ENCODE results near the gene CCSER2.

CCSER2 gene

GRCh38 chr10:84473136-84473535, 144.7 kb downstream of the CCSER2 start:
- ChIA-PET CTCF (no interaction called here), POLR2A (no interaction called here)
- no peak for DNase-seq (ENCODE audit: extremely low spot score)
- TF ChIP-seq SUZ12 (IDR thresholded peaks at IDR 0.05) = no peak
- TF ChIP-seq SP1 (IDR thresholded peaks at IDR 0.05) = no peak
- TF ChIP-seq ARNT (IDR thresholded peaks at IDR 0.05) = no peak
- TF ChIP-seq FOXM1 (IDR thresholded peaks at IDR 0.05; ENCODE audit: borderline replicate concordance) = no peak
- TF ChIP-seq ZNF384 (IDR thresholded peaks at IDR 0.05) = no peak
- no peak for TF ChIP-seq BHLHE40 (IDR thresholded peaks at IDR 0.05; ENCODE audit: borderline replicate concordance)
- TF ChIP-seq ELF4 (IDR thresholded peaks at IDR 0.05) = no peak
- no peak for TF ChIP-seq CTBP1 (IDR thresholded peaks at IDR 0.05; ENCODE audit: borderline replicate concordance)
- TF ChIP-seq FOXA1 (IDR thresholded peaks at IDR 0.05) = no peak
- TF ChIP-seq PKNOX1 (IDR thresholded peaks at IDR 0.05) = no peak
- no peak for TF ChIP-seq FOXK2 (IDR thresholded peaks at IDR 0.05)
- no peak for TF ChIP-seq NFRKB (IDR thresholded peaks at IDR 0.05)

GRCh38 chr10:84477398-84478128, 149.2 kb downstream of the CCSER2 start:
- DNase-seq (ENCODE audit: extremely low spot score) = no peak
- CTCF ChIA-PET = no interaction called here
- TF ChIP-seq FOXA1 (IDR thresholded peaks at IDR 0.05) = no peak
- TF ChIP-seq PKNOX1 (IDR thresholded peaks at IDR 0.05) = peak; percentile 55
- POLR2A ChIA-PET = no interaction called here

- TF ChIP-seq CTBP1 (IDR thresholded peaks at IDR 0.05; ENCODE audit: borderline replicate concordance) (no peak), LEF1 (IDR thresholded peaks at IDR 0.05; ENCODE audit: borderline replicate concordance) (no peak), SP1 (IDR thresholded peaks at IDR 0.05) (no peak), ARNT (IDR thresholded peaks at IDR 0.05) (no peak), SUZ12 (IDR thresholded peaks at IDR 0.05) (no peak), ELF4 (IDR thresholded peaks at IDR 0.05) (no peak), TARDBP (IDR thresholded peaks at IDR 0.05) (no peak), FOXK2 (IDR thresholded peaks at IDR 0.05) (no peak), BHLHE40 (IDR thresholded peaks at IDR 0.05; ENCODE audit: borderline replicate concordance) (no peak), PKNOX1 (IDR thresholded peaks at IDR 0.05) (no peak), FOXM1 (IDR thresholded peaks at IDR 0.05; ENCODE audit: borderline replicate concordance) (no peak), FOXA1 (IDR thresholded peaks at IDR 0.05) (no peak), HDGF (IDR thresholded peaks at IDR 0.05; ENCODE audit: borderline replicate concordance) (no peak), L3MBTL2 (conservative IDR thresholded peaks at IDR 0.05) (no peak), ZNF384 (IDR thresholded peaks at IDR 0.05) (no peak)
- no peak for DNase-seq (ENCODE audit: extremely low spot score)
- POLR2A ChIA-PET = no interaction called here
- CTCF ChIA-PET = no interaction called here
Observed at GRCh38 chr10:84478151-84478550, 149.8 kb downstream of the CCSER2 start.

GRCh38 chr10:84478679-84479078, 150.3 kb downstream of the CCSER2 start:
- POLR2A ChIA-PET = no interaction called here
- TF ChIP-seq FOXM1 (IDR thresholded peaks at IDR 0.05; ENCODE audit: borderline replicate concordance) (no peak), SUZ12 (IDR thresholded peaks at IDR 0.05) (no peak), ZNF384 (IDR thresholded peaks at IDR 0.05) (no peak)

GRCh38 chr10:84484541-84484940, 156.2 kb downstream of the CCSER2 start:
- DNase-seq (ENCODE audit: extremely low spot score) = no peak
- TF ChIP-seq L3MBTL2 (conservative IDR thresholded peaks at IDR 0.05) (no peak), ELF4 (IDR thresholded peaks at IDR 0.05) (no peak), BHLHE40 (IDR thresholded peaks at IDR 0.05; ENCODE audit: borderline replicate concordance) (no peak), TARDBP (IDR thresholded peaks at IDR 0.05) (no peak), FOXK2 (IDR thresholded peaks at IDR 0.05) (no peak), SP1 (IDR thresholded peaks at IDR 0.05) (no peak), PKNOX1 (IDR thresholded peaks at IDR 0.05) (no peak), HDGF (IDR thresholded peaks at IDR 0.05; ENCODE audit: borderline replicate concordance) (no peak), LEF1 (IDR thresholded peaks at IDR 0.05; ENCODE audit: borderline replicate concordance) (no peak), CTBP1 (IDR thresholded peaks at IDR 0.05; ENCODE audit: borderline replicate concordance) (no peak), SUZ12 (IDR thresholded peaks at IDR 0.05) (no peak)
- CTCF ChIA-PET = no interaction called here
- POLR2A ChIA-PET = no interaction called here

More at GRCh38 chr10:84478679-84479078, 150.3 kb downstream of the CCSER2 start:
- CTCF ChIA-PET = no interaction called here
- DNase-seq (ENCODE audit: extremely low spot score) = no peak

- POLR2A ChIA-PET = no interaction called here
- no peak for DNase-seq (ENCODE audit: extremely low spot score)
- CTCF ChIA-PET = no interaction called here
- TF ChIP-seq ARNT (IDR thresholded peaks at IDR 0.05) (no peak), PKNOX1 (IDR thresholded peaks at IDR 0.05) (no peak), FOXM1 (IDR thresholded peaks at IDR 0.05; ENCODE audit: borderline replicate concordance) (no peak), SP1 (IDR thresholded peaks at IDR 0.05) (no peak), ZNF384 (IDR thresholded peaks at IDR 0.05) (no peak), LEF1 (IDR thresholded peaks at IDR 0.05; ENCODE audit: borderline replicate concordance) (no peak), CTBP1 (IDR thresholded peaks at IDR 0.05; ENCODE audit: borderline replicate concordance) (no peak), FOXA1 (IDR thresholded peaks at IDR 0.05) (no peak), TARDBP (IDR thresholded peaks at IDR 0.05) (no peak), BHLHE40 (IDR thresholded peaks at IDR 0.05; ENCODE audit: borderline replicate concordance) (no peak), ELF4 (IDR thresholded peaks at IDR 0.05) (no peak), L3MBTL2 (conservative IDR thresholded peaks at IDR 0.05) (no peak), FOXK2 (IDR thresholded peaks at IDR 0.05) (no peak), SUZ12 (IDR thresholded peaks at IDR 0.05) (no peak), NFRKB (IDR thresholded peaks at IDR 0.05) (no peak)
Observed at GRCh38 chr10:84493361-84493760, 165.0 kb downstream of the CCSER2 start.
